K562 (cell line): ENCODE data around the gene SHH. TPM values are rescaled to one million over a fixed set of nuclear protein-coding genes. Genes with fewer than 3 reads are reported as not detected.
A peak's percentile ranks its signal among the peaks of the same experiment; 100 is the strongest.

Source experiments
- ATAC-seq: fragments of 200-7000 bp; cut with Tn5 transposase; 3 replicates; pipeline ENCODE4 v1.9.1; 2020; ENCODE audit warnings: moderate library complexity
- BruUV-seq: library from RNA; stranded (reverse); fragments of 400-500 nt; replicated peaks from 2 replicates; lab custom pipeline; 2021; lab: Mats Ljungman, UMichigan
- CTCF ChIA-PET: fragments of 300-600 bp; formaldehyde crosslinking; extraction: SDS; loops from one replicate; lab custom pipeline; 2021; ENCODE audit warnings: low intra/inter-chr PET ratio; lab: Yijun Ruan, JAX
- POLR2A ChIA-PET: fragments of 300-600, 350-650 bp; sonication (Branson Sonifier 250); formaldehyde crosslinking; extraction: SDS; loops from one replicate; lab custom pipeline; 2021; ENCODE audit warnings: antibody characterized with exemption, inconsistent platforms; lab: Yijun Ruan, JAX
- DNase-seq, 4 experiments: peaks; one replicate each; pipeline versions ENCODE4 v3.0.0 to v3.0.0-alpha.2; 2011 to 2018; ENCODE audit warnings: low spot score in 3 of 4, mixed read lengths in 3 of 4; ENCODE audit errors: extremely low read depth in 1 of 4
- FAIRE-seq: peaks from 2 replicates; lab custom pipeline; 2011; peaks lifted over from hg19 to GRCh38; lab: Jason Lieb, UNC
- H2AFZ ChIP-seq: 2 replicates; pipeline ENCODE4 v1.6.0; 2011; ENCODE audit warnings: low read depth, low read length, control low read depth, inconsistent platforms
- H3K27ac ChIP-seq: fragments of 200-600 bp; 3 replicates; pipeline ENCODE4 v1.8.0; 2011; ENCODE audit warnings: low read depth, mild to moderate bottlenecking, control low read depth, inconsistent platforms, low read length, moderate library complexity, mixed read lengths; ENCODE audit errors: extremely low read depth
- H3K27me3 ChIP-seq, 2 experiments: fragments of 300-600 bp in 1 of 2; 2 replicates in 1 of 2; 3 replicates in 1 of 2; pipeline versions ENCODE4 v1.6.0 to v1.8.0; 2011; ENCODE audit warnings: inconsistent platforms in 2 of 2, low read length in 2 of 2, mild to moderate bottlenecking in 1 of 2, mixed read lengths in 1 of 2, moderate library complexity in 1 of 2; ENCODE audit not compliant: control insufficient read depth in 2 of 2, insufficient read depth in 2 of 2
- H3K36me3 ChIP-seq: fragments of 300-600 bp; 3 replicates; pipeline ENCODE4 v1.8.0; 2011; ENCODE audit warnings: mild to moderate bottlenecking, low read length, inconsistent platforms; ENCODE audit not compliant: control insufficient read depth, insufficient read depth
- H3K4me1 ChIP-seq, 2 experiments: fragments of 200-600 bp in 1 of 2; replicated peaks in 1 of 2; 2 replicates in 1 of 2; 3 replicates in 1 of 2; pipeline versions ENCODE4 v1.5.1 to v1.8.0; 2011; ENCODE audit warnings: inconsistent platforms in 2 of 2, low read length in 2 of 2, mild to moderate bottlenecking in 1 of 2, mixed read lengths in 1 of 2, moderate library complexity in 1 of 2; ENCODE audit not compliant: control insufficient read depth in 2 of 2, insufficient read depth in 2 of 2
- H3K4me2 ChIP-seq: 2 replicates; pipeline ENCODE4 v1.6.1; 2011; ENCODE audit warnings: low read length, control low read depth, inconsistent platforms, mixed read lengths; ENCODE audit not compliant: insufficient read depth
- H3K4me3 ChIP-seq: fragments of 200-600 bp; sonication (generic), shearing (Covaris generic); 2 replicates; pipeline ENCODE4 v1.5.1; 2016; ENCODE audit warnings: control low read depth, inconsistent platforms
- H3K79me2 ChIP-seq: fragments of 200-600 bp; 3 replicates; pipeline ENCODE4 v1.8.0; 2011; ENCODE audit warnings: low read length, inconsistent platforms; ENCODE audit not compliant: control insufficient read depth, insufficient read depth
- H3K9ac ChIP-seq, 2 experiments: 2 replicates each; pipeline versions ENCODE4 v1.6.0 to v1.6.1; 2011; ENCODE audit warnings: low read depth in 2 of 2, low read length in 2 of 2, control low read depth in 1 of 2, inconsistent platforms in 1 of 2, mild to moderate bottlenecking in 1 of 2, mixed read lengths in 1 of 2; ENCODE audit not compliant: insufficient read depth in 1 of 2
- H3K9me1 ChIP-seq: one replicate; pipeline ENCODE4 v1.6.0; 2011; ENCODE audit warnings: inconsistent platforms, mild to moderate bottlenecking, low read length, moderate library complexity; ENCODE audit not compliant: control insufficient read depth, insufficient read depth
- H3K9me3 ChIP-seq: replicated peaks from 2 replicates; pipeline ENCODE4 v1.5.1; 2011; ENCODE audit warnings: low read depth, low read length, inconsistent platforms; ENCODE audit not compliant: control insufficient read depth, insufficient read depth
- H4K20me1 ChIP-seq: replicated peaks from 2 replicates; pipeline ENCODE4 v1.6.1; 2011; ENCODE audit warnings: low read length, inconsistent platforms, mixed read lengths; ENCODE audit not compliant: control insufficient read depth, insufficient read depth
- DLX4 ChIP-seq: fragments of 250-450 bp; sonication (Bioruptor Pico); IDR thresholded peaks from 2 replicates; pipeline ENCODE4 v1.6.1; 2021; ENCODE audit warnings: mild to moderate bottlenecking
- LCOR ChIP-seq: sonication (generic); formaldehyde crosslinking; IDR thresholded peaks from 2 replicates; pipeline ENCODE4 v1.8.0; 2022; ENCODE audit warnings: mild to moderate bottlenecking, missing genetic modification reagents
- POLR2G ChIP-seq: fragments of 200-400 bp; formaldehyde crosslinking; IDR thresholded peaks from 2 replicates; pipeline ENCODE4 v1.6.1; 2017; ENCODE audit warnings: low read depth, mild to moderate bottlenecking, antibody characterized with exemption, low read length, moderate library complexity
- RBM22 ChIP-seq: fragments of 200-400 bp; formaldehyde crosslinking; IDR thresholded peaks from 2 replicates; pipeline ENCODE4 v1.6.1; 2018; ENCODE audit warnings: low read length, low read depth; ENCODE audit not compliant: poor library complexity, severe bottlenecking
- ZNF830 ChIP-seq: fragments of 250-450 bp; sonication (Bioruptor Pico); IDR thresholded peaks from 2 replicates; pipeline ENCODE4 v1.5.0; 2021; ENCODE audit warnings: mild to moderate bottlenecking
- WGBS: fragments of 100-300 bp; shearing (Covaris generic); methylation state at CpG from one replicate; pipeline ENCODE4 v1.1.6; 2016; ENCODE audit warnings: low coverage, mixed read lengths; ENCODE audit not compliant: insufficient coverage; ENCODE audit errors: missing lambda C conversion rate; 5-methylcytosine and 5-hydroxymethylcytosine counted together
- in situ Hi-C: fragments of 300-500 bp; cut with MboI; formaldehyde crosslinking; loops from 4 replicates; pipeline ENCODE4 v1.15.0; 2018; ENCODE audit warnings: inconsistent platforms, mixed read lengths
- intact Hi-C: fragments of 100-400 bp; cut with micrococcal nuclease; formaldehyde crosslinking; loops from 2 replicates; pipeline ENCODE4 v1.14.2; 2022
- polyA plus RNA-seq, 8 experiments: library from polyadenylated mRNA; depleted of rRNA in 4 of 8; stranded (reverse) in 5 of 8; unstranded in 3 of 8; fragments of >200 nt; fragmentation: Nextera tagmentation in 2 of 8; fragmentation: Illumina TruSeq in 1 of 8; extraction: Ambion mirVana in 2 of 8; extraction: Trizol in 1 of 8; gene quantifications; 2 replicates each; pipeline versions ENCODE4 v1.2.1 to v1.2.3, GENCODE V29; 2011 to 2014; ENCODE audit warnings: inconsistent platforms in 1 of 8, missing spikeins in 1 of 8
- total RNA-seq, 7 experiments: library from RNA; depleted of rRNA in 6 of 7; stranded (reverse); fragments of >200 nt in 6 of 7; fragmentation: Illumina TruSeq in 2 of 7; extraction: Trizol in 2 of 7; gene quantifications; 2 replicates each; pipeline versions ENCODE4 v1.2.1 to v1.2.3, GENCODE V29; 2011 to 2021; ENCODE audit warnings: low replicate concordance in 1 of 7

SHH gene
- total and polyA plus RNA-seq, 9 of the 15 experiments (the other 6 are each of a cell fraction or from before 2014, with no cell fraction given): 0.09 TPM; not detected in 8

- H3K36me3 ChIP-seq: peaks cover 63% of the 10 kb centered on the region
- H3K9me3 ChIP-seq: no peaks in the 10 kb centered on the region
- no peak for ATAC-seq
- ChIA-PET POLR2A (interaction anchor here (0.9 kb wide), 1 partner anchor 9 kb away, joined by 3 read pairs; no protein-coding TSS in a partner anchor), CTCF (no interaction called here)
- H4K20me1 ChIP-seq: no peaks in the 10 kb centered on the region
- intact Hi-C loops: no loop called here
- in situ Hi-C loops: no loop called here
- H3K9me1 ChIP-seq: no peaks in the 10 kb centered on the region
- no peaks in the 10 kb centered on the region for H3K27me3 ChIP-seq
- no TSS peak for BruUV-seq
- 95% methylated on average over 19 of the region's 20 CpGs for WGBS
- H3K27ac ChIP-seq: no peak overlapping the region
- no peak overlapping the region for H3K9ac ChIP-seq
- no peak overlapping the region for H3K4me2 ChIP-seq
- FAIRE-seq: no peak
- no peaks in the 10 kb centered on the region for H3K79me2 ChIP-seq
- H3K4me3 ChIP-seq: no peak overlapping the region
- DNase-seq: no peak
- H2AFZ ChIP-seq: no peak overlapping the region
- TF ChIP-seq LCOR (CRISPR knock-in tag) (no peak), RBM22 (peak; percentile 29), ZNF830 (CRISPR knock-in tag) (no peak)
- H3K4me1 ChIP-seq: no peaks in the 10 kb centered on the region
Measured at GRCh38 chr7:155781433-155781832, 30.8 kb downstream of the SHH start.

- ChIA-PET CTCF (no interaction called here), POLR2A (interaction anchor here (0.6 to 0.9 kb wide), 3 partner anchors 9 to 1574 kb away, joined by 3 read pairs; no protein-coding TSS in a partner anchor)
- BruUV-seq: no TSS peak
- Histone ChIP-seq H3K79me2 (no peaks in the 10 kb centered on the region), H3K4me3 (no peak overlapping the region), H3K9me1 (no peaks in the 10 kb centered on the region), H4K20me1 (no peaks in the 10 kb centered on the region), H3K9me3 (no peaks in the 10 kb centered on the region), H2AFZ (no peak overlapping the region), H3K9ac (no peak overlapping the region), H3K4me1 (no peaks in the 10 kb centered on the region), H3K36me3 (peaks cover 69% of the 10 kb centered on the region), H3K4me2 (no peak overlapping the region), H3K27me3 (no peaks in the 10 kb centered on the region), H3K27ac (no peak overlapping the region)
- no peak for ATAC-seq
- WGBS: 96% methylated on average over 24 of the region's 24 CpGs
- DNase-seq: no peak
- in situ Hi-C loops: no loop called here
- intact Hi-C loops: no loop called here
- no peak for FAIRE-seq
- TF ChIP-seq RBM22 (peak; percentile 41), POLR2G (peak; percentile 41; the same call in 1 of the 2 replicates), DLX4 (CRISPR knock-in tag) (no peak)
Measured at GRCh38 chr7:155780884-155781283, 31.4 kb downstream of the SHH start.
